ENCODE data around the gene PLA2G2C.

GRCh38 chr1:20212685-20213331 is 26.5 kb upstream of the PLA2G2C start:
- TF ChIP-seq CTCF (conservative IDR thresholded peaks at IDR 0.05; ENCODE audit: low read depth, low read length): peak; percentile 93
- no peak for TF ChIP-seq EZH2 (IDR thresholded peaks at IDR 0.05; ENCODE audit: borderline replicate concordance, low read depth, low read length, poor library complexity, severe bottlenecking)
